T-helper 17 cell (primary cell): Measurements from ENCODE around the gene KDM5A. TPM values are rescaled to one million over a fixed set of nuclear protein-coding genes. Genes with fewer than 3 reads are reported as not detected.
"Not testable (repeated sequence)": the region's sequence is repeated elsewhere in the genome, so short reads cannot be mapped to it uniquely, and the experiment has no call there.

Source experiments
- ATAC-seq: fragments of 150-1000 bp; cut with Tn5 transposase; 2 replicates; pipeline ENCODE4 v1.10.0; 2021; ENCODE audit warnings: mild to moderate bottlenecking, moderate library complexity
- DNase-seq, 3 donors: peaks; one replicate each; pipeline versions ENCODE4 v3.0.0 to v3.0.0-alpha.2; 2020 to 2021
- H3K9me3 ChIP-seq: one replicate; pipeline ENCODE4 v1.7.0; 2013; ENCODE audit warnings: low read length, mild to moderate bottlenecking; ENCODE audit not compliant: control insufficient read depth, poor library complexity, severe bottlenecking
- H3K27ac Mint-ChIP-seq: one replicate; pipeline ENCODE4 v1.8.0; 2022; ENCODE audit warnings: mild to moderate bottlenecking, moderate library complexity, mixed read lengths
- H3K27me3 Mint-ChIP-seq: one replicate; pipeline ENCODE4 v1.8.0; 2022; ENCODE audit warnings: mixed read lengths
- H3K36me3 Mint-ChIP-seq: one replicate; pipeline ENCODE4 v1.8.0; 2022; ENCODE audit warnings: low read depth, mixed read lengths
- H3K4me1 Mint-ChIP-seq: one replicate; pipeline ENCODE4 v1.8.0; 2022; ENCODE audit warnings: mild to moderate bottlenecking, mixed read lengths
- H3K4me3 Mint-ChIP-seq: one replicate; pipeline ENCODE4 v1.8.0; 2022; ENCODE audit warnings: mild to moderate bottlenecking, moderate library complexity, mixed read lengths
- total RNA-seq, 4 donors: library from RNA in 2 of 4; stranded (reverse) in 2 of 4; gene quantifications; one replicate each; pipeline ENCODE4 v1.2.3 and lab custom pipeline; 2022 to 2026

Gene KDM5A
- total RNA-seq, 2 donors from 2014 or later: 115 to 139 TPM

- Mint-ChIP-seq H3K36me3 (peaks cover 14% of the 10 kb centered on the region), H3K4me3 (no peak overlapping the region), H3K27ac (no peak overlapping the region), H3K27me3 (no peaks in the 10 kb centered on the region), H3K4me1 (peaks cover 6% of the 10 kb centered on the region)
- DNase-seq: no peak
- no peak for ATAC-seq
- H3K9me3 ChIP-seq: no peaks in the 10 kb centered on the region
These were observed 21.1 kb downstream of the KDM5A start for GRCh38 chr12:367972-368371.

GRCh38 chr12:366820-367219, 22.3 kb downstream of the KDM5A start:
- Mint-ChIP-seq H3K27me3 (no peaks in the 10 kb centered on the region), H3K36me3 (peaks cover 16% of the 10 kb centered on the region), H3K4me1 (peaks cover 6% of the 10 kb centered on the region), H3K4me3 (no peak overlapping the region), H3K27ac (no peak overlapping the region)
- ATAC-seq: no peak
- DNase-seq: no peak
- no peaks in the 10 kb centered on the region for H3K9me3 ChIP-seq

- DNase-seq: no peak
- Mint-ChIP-seq H3K27ac (no peak overlapping the region), H3K27me3 (no peaks in the 10 kb centered on the region), H3K4me1 (peaks cover 8% of the 10 kb centered on the region), H3K36me3 (peaks cover 16% of the 10 kb centered on the region), H3K4me3 (no peak overlapping the region)
- no peaks in the 10 kb centered on the region for H3K9me3 ChIP-seq
- no peak for ATAC-seq
These were observed 30.0 kb downstream of the KDM5A start for GRCh38 chr12:359091-359490.

GRCh38 chr12:356276-356988, 32.7 kb downstream of the KDM5A start:
- H3K27me3 Mint-ChIP-seq: no peaks in the 10 kb centered on the region
- peaks cover 12% of the 10 kb centered on the region for H3K36me3 Mint-ChIP-seq
- H3K9me3 ChIP-seq: no peaks in the 10 kb centered on the region
- peaks cover 6% of the 10 kb centered on the region for H3K4me1 Mint-ChIP-seq
- H3K27ac Mint-ChIP-seq: peak overlapping the region; percentile 34
- H3K4me3 Mint-ChIP-seq: no peak overlapping the region
- ATAC-seq (no peak), DNase-seq (no peak)

GRCh38 chr12:351197-351596, 37.9 kb downstream of the KDM5A start:
- ATAC-seq, H3K9me3 ChIP-seq, H3K27ac Mint-ChIP-seq, H3K4me3 Mint-ChIP-seq, H3K27me3 Mint-ChIP-seq, H3K4me1 Mint-ChIP-seq, DNase-seq: not testable (repeated sequence)
- H3K36me3 Mint-ChIP-seq: peaks cover 13% of the 10 kb centered on the region

- not testable (repeated sequence) for H3K27me3 Mint-ChIP-seq, ATAC-seq, DNase-seq, H3K27ac Mint-ChIP-seq, H3K4me3 Mint-ChIP-seq, H3K9me3 ChIP-seq
- peaks cover 13% of the 10 kb centered on the region for H3K36me3 Mint-ChIP-seq
- peaks cover 22% of the 10 kb centered on the region for H3K4me1 Mint-ChIP-seq
These were observed 39.5 kb downstream of the KDM5A start for GRCh38 chr12:349625-350024.

GRCh38 chr12:343036-343435, 46.1 kb downstream of the KDM5A start:
- H3K27ac Mint-ChIP-seq, H3K27me3 Mint-ChIP-seq, H3K4me3 Mint-ChIP-seq, DNase-seq, H3K36me3 Mint-ChIP-seq, ATAC-seq, H3K9me3 ChIP-seq: not testable (repeated sequence)
- H3K4me1 Mint-ChIP-seq: peaks cover 37% of the 10 kb centered on the region

GRCh38 chr12:337039-337438, 52.1 kb downstream of the KDM5A start:
- H3K4me3 Mint-ChIP-seq: peak overlapping the region; percentile 31
- H3K36me3 Mint-ChIP-seq: peaks cover 9% of the 10 kb centered on the region
- peaks cover 15% of the 10 kb centered on the region for H3K4me1 Mint-ChIP-seq
- H3K9me3 ChIP-seq: no peaks in the 10 kb centered on the region
- ATAC-seq (no peak), DNase-seq (no peak)
- H3K27me3 Mint-ChIP-seq: no peaks in the 10 kb centered on the region
- peak overlapping the region; percentile 68 for H3K27ac Mint-ChIP-seq

- peak overlapping the region; percentile 80 for H3K27ac Mint-ChIP-seq
These were observed 55.0 kb downstream of the KDM5A start for GRCh38 chr12:334125-334524.

GRCh38 chr12:332581-333205, 56.4 kb downstream of the KDM5A start:
- H3K9me3 ChIP-seq: no peaks in the 10 kb centered on the region
- DNase-seq (no peak), ATAC-seq (no peak)
- no peak overlapping the region for H3K4me3 Mint-ChIP-seq
- no peaks in the 10 kb centered on the region for H3K27me3 Mint-ChIP-seq
- H3K4me1 Mint-ChIP-seq: peaks cover 21% of the 10 kb centered on the region
- H3K27ac Mint-ChIP-seq: peak overlapping the region; percentile 80
- peaks cover 17% of the 10 kb centered on the region for H3K36me3 Mint-ChIP-seq

More at GRCh38 chr12:334125-334524, 55.0 kb downstream of the KDM5A start:
- DNase-seq (no peak), ATAC-seq (no peak)
- H3K9me3 ChIP-seq: no peaks in the 10 kb centered on the region
- no peak overlapping the region for H3K4me3 Mint-ChIP-seq
- no peaks in the 10 kb centered on the region for H3K27me3 Mint-ChIP-seq
- peaks cover 18% of the 10 kb centered on the region for H3K4me1 Mint-ChIP-seq
- peaks cover 13% of the 10 kb centered on the region for H3K36me3 Mint-ChIP-seq

GRCh38 chr12:331287-331686, 57.8 kb downstream of the KDM5A start:
- Mint-ChIP-seq H3K36me3 (peaks cover 20% of the 10 kb centered on the region), H3K27ac (no peak overlapping the region), H3K27me3 (no peaks in the 10 kb centered on the region), H3K4me1 (peaks cover 26% of the 10 kb centered on the region), H3K4me3 (peak overlapping the region; percentile 4)
- DNase-seq (no peak), ATAC-seq (no peak)
- H3K9me3 ChIP-seq: no peaks in the 10 kb centered on the region

- DNase-seq (no peak), ATAC-seq (no peak)
- no peaks in the 10 kb centered on the region for H3K9me3 ChIP-seq
- Mint-ChIP-seq H3K27me3 (no peaks in the 10 kb centered on the region), H3K36me3 (peaks cover 18% of the 10 kb centered on the region), H3K4me3 (no peak overlapping the region), H3K27ac (no peak overlapping the region), H3K4me1 (peaks cover 20% of the 10 kb centered on the region)
These were observed 63.2 kb downstream of the KDM5A start for GRCh38 chr12:325906-326305.

GRCh38 chr12:323507-323906, 65.6 kb downstream of the KDM5A start:
- Mint-ChIP-seq H3K27me3 (no peaks in the 10 kb centered on the region), H3K4me3 (no peak overlapping the region), H3K4me1 (peaks cover 26% of the 10 kb centered on the region), H3K27ac (no peak overlapping the region), H3K36me3 (peaks cover 31% of the 10 kb centered on the region)
- ATAC-seq (no peak), DNase-seq (no peak)
- no peaks in the 10 kb centered on the region for H3K9me3 ChIP-seq
